Osteocyte (in vitro differentiated cells): ENCODE measurements around the gene TSPYL1. TPM values are rescaled to one million over a fixed set of nuclear protein-coding genes. Genes with fewer than 3 reads are reported as not detected.

ENCODE experiments used
- DNase-seq: peaks from one replicate; pipeline ENCODE4 v3.0.0; 2021; ENCODE audit warnings: mixed read lengths; ENCODE audit not compliant: unreplicated experiment; ENCODE audit errors: extremely low spot score
- H3K27ac Mint-ChIP-seq: one replicate; pipeline ENCODE4 v1.8.0; 2021; ENCODE audit warnings: mild to moderate bottlenecking, mixed read lengths; ENCODE audit not compliant: unreplicated experiment
- H3K27me3 Mint-ChIP-seq: one replicate; pipeline ENCODE4 v1.8.0; 2021; ENCODE audit warnings: mixed read lengths; ENCODE audit not compliant: unreplicated experiment
- H3K36me3 Mint-ChIP-seq: one replicate; pipeline ENCODE4 v1.8.0; 2021; ENCODE audit warnings: mixed read lengths; ENCODE audit not compliant: unreplicated experiment
- H3K4me1 Mint-ChIP-seq: one replicate; pipeline ENCODE4 v1.8.0; 2021; ENCODE audit warnings: mixed read lengths; ENCODE audit not compliant: unreplicated experiment
- H3K4me3 Mint-ChIP-seq: one replicate; pipeline ENCODE4 v1.8.0; 2021; ENCODE audit warnings: mild to moderate bottlenecking, moderate library complexity, mixed read lengths; ENCODE audit not compliant: unreplicated experiment
- H3K9me3 Mint-ChIP-seq: one replicate; pipeline ENCODE4 v1.8.0; 2021; ENCODE audit warnings: mixed read lengths; ENCODE audit not compliant: unreplicated experiment
- CTCF ChIP-seq: fragments of 200-600 bp; sonication (generic); IDR thresholded peaks from 2 replicates; pipeline ENCODE4 v1.5.0; 2021; ENCODE audit warnings: antibody characterized with exemption, mild to moderate bottlenecking, moderate library complexity
- total RNA-seq: library from RNA; stranded (reverse); gene quantifications from 2 replicates; pipeline ENCODE4 v1.2.1, GENCODE V29; 2021

TSPYL1 gene
- total RNA-seq, 1 donor from 2014 or later = 65.3 TPM

GRCh38 chr6:116307633-116308032 lies 27.9 kb upstream of the TSPYL1 start:
- Mint-ChIP-seq H3K27me3 (no peaks in the 10 kb centered on the region), H3K4me1 (no peaks in the 10 kb centered on the region), H3K36me3 (peaks cover 5% of the 10 kb centered on the region), H3K9me3 (no peaks in the 10 kb centered on the region), H3K4me3 (no peak overlapping the region), H3K27ac (no peak overlapping the region)
- DNase-seq = no peak
- TF ChIP-seq CTCF = no peak

DNA sequence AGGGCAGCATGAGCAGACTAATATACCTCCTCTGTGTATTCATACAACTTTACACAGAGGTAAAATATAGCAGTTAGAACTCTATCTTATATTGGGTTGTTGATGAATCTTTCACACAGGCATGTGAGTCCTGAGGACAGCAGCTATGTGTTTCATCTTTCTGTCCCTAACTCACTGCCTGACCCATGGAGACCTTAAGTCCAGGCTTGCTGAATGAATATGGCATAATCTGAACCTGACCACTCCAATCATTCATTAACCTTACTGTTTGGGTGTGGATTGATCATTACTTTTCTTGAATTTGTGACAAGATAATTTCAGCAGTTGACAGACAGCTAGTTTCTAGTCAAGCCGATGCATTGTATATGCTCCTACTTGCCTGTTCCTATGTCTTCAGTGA lies 27.3 kb upstream of the TSPYL1 start:
- no peak for TF ChIP-seq CTCF
- Mint-ChIP-seq H3K27ac (no peak overlapping the region), H3K9me3 (no peaks in the 10 kb centered on the region), H3K36me3 (peaks cover 5% of the 10 kb centered on the region), H3K27me3 (no peaks in the 10 kb centered on the region), H3K4me3 (no peak overlapping the region), H3K4me1 (no peaks in the 10 kb centered on the region)
- no peak for DNase-seq

- Mint-ChIP-seq H3K36me3 (peaks cover 5% of the 10 kb centered on the region), H3K9me3 (no peaks in the 10 kb centered on the region), H3K27me3 (no peaks in the 10 kb centered on the region), H3K4me3 (no peak overlapping the region), H3K27ac (no peak overlapping the region), H3K4me1 (peaks cover 19% of the 10 kb centered on the region)
- DNase-seq = no peak
- no peak for TF ChIP-seq CTCF
Observed at GRCh38 chr6:116304538-116305097, 24.9 kb upstream of the TSPYL1 start.

DNA sequence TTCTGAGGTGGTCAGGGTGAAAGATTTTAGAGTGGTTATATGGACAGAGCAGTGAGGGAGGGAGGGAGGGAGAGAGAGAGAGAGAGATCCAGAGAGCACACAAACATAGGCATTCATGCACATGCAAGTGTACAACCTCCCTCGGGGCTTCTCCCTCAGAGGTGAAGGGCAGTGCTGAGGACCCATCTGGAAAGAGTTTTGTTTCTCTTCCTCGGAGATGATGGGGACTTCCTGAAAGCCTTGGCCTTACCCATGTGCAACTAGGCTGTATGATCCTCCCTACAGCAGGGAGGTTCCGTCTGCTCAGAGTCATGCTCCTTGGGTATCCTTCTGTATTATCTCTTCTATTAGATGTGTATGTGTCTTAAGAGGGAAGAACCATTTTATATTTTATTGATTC lies 21.4 kb upstream of the TSPYL1 start:
- no peak for TF ChIP-seq CTCF
- DNase-seq = no peak
- no peak overlapping the region for H3K4me3 Mint-ChIP-seq
- no peaks in the 10 kb centered on the region for H3K27me3 Mint-ChIP-seq
- H3K27ac Mint-ChIP-seq = peak overlapping the region; percentile 60
- H3K36me3 Mint-ChIP-seq = peaks cover 8% of the 10 kb centered on the region
- H3K9me3 Mint-ChIP-seq = peaks cover 5% of the 10 kb centered on the region
- H3K4me1 Mint-ChIP-seq = peaks cover 20% of the 10 kb centered on the region

DNA sequence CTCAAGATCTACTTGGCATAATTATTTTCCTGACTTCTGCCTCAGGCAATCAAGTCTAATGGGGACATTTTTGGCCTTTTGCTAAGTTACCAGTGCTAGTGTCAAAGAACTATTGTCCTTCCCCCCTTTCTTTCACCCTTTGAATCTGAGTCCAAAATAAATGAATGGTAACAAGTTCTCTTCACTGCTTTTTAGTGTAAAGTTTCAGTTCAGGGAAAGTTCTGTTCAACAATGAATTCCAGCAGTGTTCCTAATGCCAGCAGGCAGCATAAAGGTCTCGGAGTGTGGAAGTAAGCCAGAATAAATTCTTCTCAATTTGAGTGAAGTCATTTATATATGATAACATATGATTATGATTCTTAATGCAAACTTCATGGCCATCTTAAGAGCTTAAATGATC lies 20.8 kb upstream of the TSPYL1 start:
- DNase-seq = no peak
- H3K4me3 Mint-ChIP-seq = no peak overlapping the region
- TF ChIP-seq CTCF = no peak
- H3K27ac Mint-ChIP-seq = peak overlapping the region; percentile 60
- peaks cover 5% of the 10 kb centered on the region for H3K9me3 Mint-ChIP-seq
- H3K36me3 Mint-ChIP-seq = peaks cover 8% of the 10 kb centered on the region
- H3K27me3 Mint-ChIP-seq = no peaks in the 10 kb centered on the region
- peaks cover 20% of the 10 kb centered on the region for H3K4me1 Mint-ChIP-seq
